ENCODE results near the gene KLF2. TPM values are rescaled to one million over a fixed set of nuclear protein-coding genes. Genes with fewer than 3 reads are reported as not detected.

KLF2 gene
- total RNA-seq (2022) (0.77 and 1.2 TPM in 2 replicates), Bru-seq, nascent RNA (percentile 36 among the genes with signal in this experiment), BruChase-seq, experiment 1, labeled RNA remaining after a 2-hour chase (percentile 37 among the genes with signal in this experiment), BruChase-seq, experiment 2, labeled RNA remaining after a 6-hour chase (percentile 38 among the genes with signal in this experiment)
- long read RNA-seq, partial matches to known transcripts, result 1 of 1 reads
- long read RNA-seq, other reads (novel, unspliced or antisense), result 0 of 1 reads

GRCh38 chr19:16324384-16325160 lies at the start of gene KLF2:
KLF2 (plus strand) TSS chr19:16324826; CDS start chr19:16324924, 98 bp downstream.
- no peaks in the 10 kb centered on the region for H3K4me1 ChIP-seq
- H3K27ac Mint-ChIP-seq (ENCODE audit: unreplicated experiment), result peak within 1 kb of the TSS; percentile 70
- peak within 1 kb of the TSS; percentile 66 for H3K4me3 Mint-ChIP-seq (ENCODE audit: unreplicated experiment)
- CTCF ChIA-PET, result interaction anchor here (0.8 kb wide), 1 partner anchor 58 kb away, joined by 7 read pairs; no protein-coding TSS in a partner anchor
- TF ChIP-seq, protein P1, sequence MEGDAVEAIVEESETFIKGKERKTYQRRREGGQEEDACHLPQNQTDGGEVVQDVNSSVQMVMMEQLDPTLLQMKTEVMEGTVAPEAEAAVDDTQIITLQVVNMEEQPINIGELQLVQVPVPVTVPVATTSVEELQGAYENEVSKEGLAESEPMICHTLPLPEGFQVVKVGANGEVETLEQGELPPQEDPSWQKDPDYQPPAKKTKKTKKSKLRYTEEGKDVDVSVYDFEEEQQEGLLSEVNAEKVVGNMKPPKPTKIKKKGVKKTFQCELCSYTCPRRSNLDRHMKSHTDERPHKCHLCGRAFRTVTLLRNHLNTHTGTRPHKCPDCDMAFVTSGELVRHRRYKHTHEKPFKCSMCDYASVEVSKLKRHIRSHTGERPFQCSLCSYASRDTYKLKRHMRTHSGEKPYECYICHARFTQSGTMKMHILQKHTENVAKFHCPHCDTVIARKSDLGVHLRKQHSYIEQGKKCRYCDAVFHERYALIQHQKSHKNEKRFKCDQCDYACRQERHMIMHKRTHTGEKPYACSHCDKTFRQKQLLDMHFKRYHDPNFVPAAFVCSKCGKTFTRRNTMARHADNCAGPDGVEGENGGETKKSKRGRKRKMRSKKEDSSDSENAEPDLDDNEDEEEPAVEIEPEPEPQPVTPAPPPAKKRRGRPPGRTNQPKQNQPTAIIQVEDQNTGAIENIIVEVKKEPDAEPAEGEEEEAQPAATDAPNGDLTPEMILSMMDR (IDR thresholded peaks at IDR 0.05; ENCODE audit: insufficient read depth in 1 of 2, low read depth in 1 of 2, low read length in 1 of 2, severe bottlenecking in 1 of 2, unreplicated experiment in 1 of 2), result no peak
- no TSS peak for BruUV-seq (replicated peaks)
- no peaks in the 10 kb centered on the region for H3K27me3 Mint-ChIP-seq (ENCODE audit: insufficient read depth, unreplicated experiment)
- peak within 1 kb of the TSS; percentile 61 for H3K4me3 ChIP-seq (ENCODE audit: low read depth, low read length)
- H3K36me3 Mint-ChIP-seq (ENCODE audit: insufficient read depth, unreplicated experiment), result no peaks in the 10 kb centered on the region
- H3K36me3 ChIP-seq (ENCODE audit: control insufficient read depth, insufficient read depth, low read length), result no peaks in the 10 kb centered on the region
- peak; percentile 71 to 84 for DNase-seq
- POLR2A ChIA-PET, result interaction anchor here (0.5 kb wide), 1 partner anchor 316 kb away, joined by 3 read pairs; no protein-coding TSS in a partner anchor
- intact Hi-C loops (cut with micrococcal nuclease; ENCODE audit: unreplicated experiment), result loop anchor here (5.0 kb wide), 1 partner anchor 62 kb away; no protein-coding TSS in a partner anchor
- H3K9me3 Mint-ChIP-seq (ENCODE audit: unreplicated experiment), result no peaks in the 10 kb centered on the region
- no peaks in the 10 kb centered on the region for H3K9me3 ChIP-seq
- H3K4me1 Mint-ChIP-seq (ENCODE audit: low read depth, unreplicated experiment), result no peaks in the 10 kb centered on the region
- no peaks in the 10 kb centered on the region for H3K27me3 ChIP-seq (replicated peaks; ENCODE audit: control insufficient read depth, insufficient read depth, low read length)

- Histone ChIP-seq H3K9me3 (no peaks in the 10 kb centered on the region), H3K4me3 (ENCODE audit: low read depth, low read length) (no peak overlapping the region), H3K4me1 (no peaks in the 10 kb centered on the region), H3K27me3 (replicated peaks; ENCODE audit: control insufficient read depth, insufficient read depth, low read length) (no peaks in the 10 kb centered on the region), H3K36me3 (ENCODE audit: control insufficient read depth, insufficient read depth, low read length) (no peaks in the 10 kb centered on the region)
- H3K9me3 Mint-ChIP-seq (ENCODE audit: unreplicated experiment), result no peaks in the 10 kb centered on the region
- ChIA-PET POLR2A (no interaction called here), CTCF (interaction anchor here (0.6 kb wide), 1 partner anchor 26 kb away, joined by 12 read pairs; no protein-coding TSS in a partner anchor)
- no peak overlapping the region for H3K4me3 Mint-ChIP-seq (ENCODE audit: unreplicated experiment)
- BruUV-seq (replicated peaks), result no TSS peak
- H3K27ac Mint-ChIP-seq (ENCODE audit: unreplicated experiment), result no peak overlapping the region
- intact Hi-C loops (cut with micrococcal nuclease; ENCODE audit: unreplicated experiment), result no loop called here
- DNase-seq, result no peak
- TF ChIP-seq, protein P1 (IDR thresholded peaks at IDR 0.05; ENCODE audit: insufficient read depth in 1 of 2, low read depth in 1 of 2, low read length in 1 of 2, severe bottlenecking in 1 of 2, unreplicated experiment in 1 of 2), result no peak
- H3K4me1 Mint-ChIP-seq (ENCODE audit: low read depth, unreplicated experiment), result no peaks in the 10 kb centered on the region
- no peaks in the 10 kb centered on the region for H3K36me3 Mint-ChIP-seq (ENCODE audit: insufficient read depth, unreplicated experiment)
- H3K27me3 Mint-ChIP-seq (ENCODE audit: insufficient read depth, unreplicated experiment), result no peaks in the 10 kb centered on the region
These were observed 44.3 kb upstream of the KLF2 start for GRCh38 chr19:16280306-16280705.

- CTCF ChIA-PET, result no interaction called here
These were observed 42.9 kb upstream of the KLF2 start for GRCh38 chr19:16281743-16282142.

More at GRCh38 chr19:16281743-16282142, 42.9 kb upstream of the KLF2 start:
- no peak for DNase-seq
- no TSS peak for BruUV-seq (replicated peaks)
- Mint-ChIP-seq H3K4me3 (ENCODE audit: unreplicated experiment) (no peak overlapping the region), H3K36me3 (ENCODE audit: insufficient read depth, unreplicated experiment) (no peaks in the 10 kb centered on the region), H3K27ac (ENCODE audit: unreplicated experiment) (no peak overlapping the region), H3K27me3 (ENCODE audit: insufficient read depth, unreplicated experiment) (no peaks in the 10 kb centered on the region), H3K9me3 (ENCODE audit: unreplicated experiment) (no peaks in the 10 kb centered on the region), H3K4me1 (ENCODE audit: low read depth, unreplicated experiment) (no peaks in the 10 kb centered on the region)
- Histone ChIP-seq H3K36me3 (ENCODE audit: control insufficient read depth, insufficient read depth, low read length) (no peaks in the 10 kb centered on the region), H3K4me3 (ENCODE audit: low read depth, low read length) (no peak overlapping the region), H3K9me3 (no peaks in the 10 kb centered on the region), H3K4me1 (no peaks in the 10 kb centered on the region), H3K27me3 (replicated peaks; ENCODE audit: control insufficient read depth, insufficient read depth, low read length) (no peaks in the 10 kb centered on the region)
- POLR2A ChIA-PET, result no interaction called here
- intact Hi-C loops (cut with micrococcal nuclease; ENCODE audit: unreplicated experiment), result no loop called here
- TF ChIP-seq, protein P1 (IDR thresholded peaks at IDR 0.05; ENCODE audit: insufficient read depth in 1 of 2, low read depth in 1 of 2, low read length in 1 of 2, severe bottlenecking in 1 of 2, unreplicated experiment in 1 of 2), result no peak
